C4-2B (cell line): Measurements from ENCODE around the gene NGFR.

Source experiments
- ZFX ChIP-seq: fragments of 450-650 bp; IDR thresholded peaks from 2 replicates; pipeline ENCODE4 v1.6.1; 2017
- TF ChIP-seq, protein P1 (sequence below): fragments of 450-650 bp; conservative IDR thresholded peaks from 2 replicates; pipeline ENCODE4 v1.5.1; 2017; ENCODE audit warnings: mild to moderate bottlenecking

DNA sequence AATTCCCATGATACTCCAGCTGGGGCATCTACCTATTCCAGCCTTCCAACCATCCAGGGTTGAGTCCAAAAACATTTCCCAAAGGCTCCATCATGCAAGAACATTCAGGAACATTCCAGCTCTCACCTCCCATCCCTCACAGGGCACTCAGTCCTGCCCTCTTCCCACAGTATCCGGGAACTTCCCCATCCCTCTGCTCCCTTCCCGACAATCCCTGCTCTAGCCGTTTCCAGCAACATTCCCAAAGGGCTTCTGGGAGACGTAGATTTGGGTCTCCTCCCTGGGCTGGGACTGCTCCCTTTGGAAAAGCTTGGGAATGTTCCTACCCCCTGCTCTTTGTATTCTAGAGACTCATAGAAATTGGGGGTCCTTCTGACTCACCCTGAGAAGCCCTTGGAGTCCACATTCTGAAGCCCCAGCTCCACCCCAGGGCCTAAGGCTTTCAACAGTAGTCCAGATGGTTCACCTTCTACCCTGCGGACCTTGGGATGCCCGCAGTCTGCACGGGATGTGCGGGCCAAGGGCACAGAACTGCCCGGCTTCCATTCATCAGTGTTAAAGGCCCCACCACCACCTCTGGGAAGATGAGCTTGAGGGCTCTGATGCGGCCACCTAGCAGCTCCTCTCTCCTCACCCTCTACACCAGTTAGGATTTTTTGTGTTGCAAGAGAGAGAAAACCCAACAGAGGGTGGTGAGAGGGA is 25.4 kb downstream of the NGFR start:
- no peak for TF ChIP-seq ZFX
- TF ChIP-seq, protein P1, sequence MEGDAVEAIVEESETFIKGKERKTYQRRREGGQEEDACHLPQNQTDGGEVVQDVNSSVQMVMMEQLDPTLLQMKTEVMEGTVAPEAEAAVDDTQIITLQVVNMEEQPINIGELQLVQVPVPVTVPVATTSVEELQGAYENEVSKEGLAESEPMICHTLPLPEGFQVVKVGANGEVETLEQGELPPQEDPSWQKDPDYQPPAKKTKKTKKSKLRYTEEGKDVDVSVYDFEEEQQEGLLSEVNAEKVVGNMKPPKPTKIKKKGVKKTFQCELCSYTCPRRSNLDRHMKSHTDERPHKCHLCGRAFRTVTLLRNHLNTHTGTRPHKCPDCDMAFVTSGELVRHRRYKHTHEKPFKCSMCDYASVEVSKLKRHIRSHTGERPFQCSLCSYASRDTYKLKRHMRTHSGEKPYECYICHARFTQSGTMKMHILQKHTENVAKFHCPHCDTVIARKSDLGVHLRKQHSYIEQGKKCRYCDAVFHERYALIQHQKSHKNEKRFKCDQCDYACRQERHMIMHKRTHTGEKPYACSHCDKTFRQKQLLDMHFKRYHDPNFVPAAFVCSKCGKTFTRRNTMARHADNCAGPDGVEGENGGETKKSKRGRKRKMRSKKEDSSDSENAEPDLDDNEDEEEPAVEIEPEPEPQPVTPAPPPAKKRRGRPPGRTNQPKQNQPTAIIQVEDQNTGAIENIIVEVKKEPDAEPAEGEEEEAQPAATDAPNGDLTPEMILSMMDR = no peak
